ENCODE data around the gene SNW1.

DNA sequence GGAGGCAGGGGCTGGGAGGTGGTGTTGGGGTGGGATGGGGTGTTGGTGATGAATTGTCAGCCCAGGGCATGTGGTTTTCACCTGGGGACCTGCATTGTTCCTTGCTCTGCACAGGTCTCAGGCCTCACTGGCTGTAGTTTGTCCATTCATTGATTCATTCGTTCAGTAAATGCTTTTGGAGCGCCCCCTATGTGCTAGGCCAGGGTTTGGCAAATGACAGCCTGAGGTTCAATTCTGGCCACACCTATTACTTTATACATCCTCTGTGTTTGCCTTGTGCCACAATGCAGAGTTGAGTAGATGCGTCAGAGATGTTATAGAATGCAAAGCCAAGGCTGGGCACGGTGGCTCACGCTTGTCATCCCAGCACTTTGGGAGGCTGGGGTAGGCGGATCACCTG is 43.6 kb upstream of the SNW1 start:
- TF ChIP-seq ZNF239 (tag by site-specific recombination; IDR thresholded peaks at IDR 0.05): no peak
- TF ChIP-seq, protein P1, sequence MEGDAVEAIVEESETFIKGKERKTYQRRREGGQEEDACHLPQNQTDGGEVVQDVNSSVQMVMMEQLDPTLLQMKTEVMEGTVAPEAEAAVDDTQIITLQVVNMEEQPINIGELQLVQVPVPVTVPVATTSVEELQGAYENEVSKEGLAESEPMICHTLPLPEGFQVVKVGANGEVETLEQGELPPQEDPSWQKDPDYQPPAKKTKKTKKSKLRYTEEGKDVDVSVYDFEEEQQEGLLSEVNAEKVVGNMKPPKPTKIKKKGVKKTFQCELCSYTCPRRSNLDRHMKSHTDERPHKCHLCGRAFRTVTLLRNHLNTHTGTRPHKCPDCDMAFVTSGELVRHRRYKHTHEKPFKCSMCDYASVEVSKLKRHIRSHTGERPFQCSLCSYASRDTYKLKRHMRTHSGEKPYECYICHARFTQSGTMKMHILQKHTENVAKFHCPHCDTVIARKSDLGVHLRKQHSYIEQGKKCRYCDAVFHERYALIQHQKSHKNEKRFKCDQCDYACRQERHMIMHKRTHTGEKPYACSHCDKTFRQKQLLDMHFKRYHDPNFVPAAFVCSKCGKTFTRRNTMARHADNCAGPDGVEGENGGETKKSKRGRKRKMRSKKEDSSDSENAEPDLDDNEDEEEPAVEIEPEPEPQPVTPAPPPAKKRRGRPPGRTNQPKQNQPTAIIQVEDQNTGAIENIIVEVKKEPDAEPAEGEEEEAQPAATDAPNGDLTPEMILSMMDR (tag by site-specific recombination; IDR thresholded peaks at IDR 0.05): no peak
- TF ChIP-seq ZNF37A (tag by site-specific recombination; IDR thresholded peaks at IDR 0.05): no peak
- TF ChIP-seq YY1 (tag by site-specific recombination; IDR thresholded peaks at IDR 0.05): no peak
- TF ChIP-seq SALL2 (tag by site-specific recombination; IDR thresholded peaks at IDR 0.05; ENCODE audit: borderline replicate concordance): no peak
